GM23338 (cell line): ENCODE results near the gene LINC00305. TPM values are rescaled to one million over a fixed set of nuclear protein-coding genes. Genes with fewer than 3 reads are reported as not detected.

ENCODE experiments used
- ATAC-seq: fragments of 200-7000 bp; cut with Tn5 transposase; 3 replicates; pipeline ENCODE4 v1.9.1; 2020
- DNase-seq: peaks from one replicate; pipeline ENCODE4 v3.0.0-alpha.2; 2015; ENCODE audit warnings: low spot score
- H2AFZ ChIP-seq: fragments of 200-600 bp; sonication (generic); 2 replicates; pipeline ENCODE4 v1.8.0; 2016; ENCODE audit warnings: antibody characterized with exemption, mild to moderate bottlenecking, moderate library complexity
- H3F3A ChIP-seq: fragments of 200-600 bp; sonication (generic); replicated peaks from 2 replicates; pipeline ENCODE4 v1.8.0; 2017; ENCODE audit warnings: antibody characterized with exemption, mixed run types, low read depth
- H3K27ac ChIP-seq: fragments of 200-600 bp; sonication (generic); 2 replicates; pipeline ENCODE4 v1.6.1; 2016; ENCODE audit warnings: low read depth
- H3K27me3 ChIP-seq: fragments of 200-600 bp; sonication (generic); 2 replicates; pipeline ENCODE4 v1.8.0; 2016; ENCODE audit warnings: mild to moderate bottlenecking, mixed run types, moderate library complexity; ENCODE audit not compliant: insufficient read depth
- H3K36me3 ChIP-seq: fragments of 200-600 bp; sonication (generic); 2 replicates; pipeline ENCODE4 v1.8.0; 2016; ENCODE audit warnings: mild to moderate bottlenecking; ENCODE audit not compliant: insufficient read depth
- H3K4me1 ChIP-seq: fragments of 200-600 bp; sonication (generic); 2 replicates; pipeline ENCODE4 v1.8.0; 2016; ENCODE audit warnings: mild to moderate bottlenecking, moderate library complexity; ENCODE audit not compliant: insufficient read depth
- H3K4me2 ChIP-seq: fragments of 200-600 bp; sonication (generic); 2 replicates; pipeline ENCODE4 v1.7.1; 2017; ENCODE audit warnings: mixed run types
- H3K4me3 ChIP-seq: fragments of 200-600 bp; sonication (generic); 2 replicates; pipeline ENCODE4 v1.6.1; 2016; ENCODE audit warnings: mixed run types
- H3K79me2 ChIP-seq: fragments of 200-600 bp; sonication (generic); replicated peaks from 2 replicates; pipeline ENCODE4 v1.8.0; 2017; ENCODE audit warnings: mild to moderate bottlenecking; ENCODE audit not compliant: insufficient read depth
- H3K9me2 ChIP-seq: fragments of 200-600 bp; sonication (generic); 2 replicates; pipeline ENCODE4 v1.8.0; 2017; ENCODE audit not compliant: insufficient read depth
- H4K20me1 ChIP-seq: fragments of 200-600 bp; sonication (generic); replicated peaks from 2 replicates; pipeline ENCODE4 v1.8.0; 2017; ENCODE audit warnings: mild to moderate bottlenecking; ENCODE audit not compliant: insufficient read depth
- H3K27ac Mint-ChIP-seq: 2 replicates; pipeline ENCODE4 v1.8.0; 2020; ENCODE audit warnings: inconsistent platforms, mild to moderate bottlenecking, moderate library complexity, mixed read lengths
- H3K27me3 Mint-ChIP-seq: 3 replicates; pipeline ENCODE4 v1.8.0; 2022; ENCODE audit warnings: low read depth, mild to moderate bottlenecking, moderate library complexity, mixed read lengths, inconsistent platforms; ENCODE audit not compliant: insufficient read depth, poor library complexity
- H3K36me3 Mint-ChIP-seq: 3 replicates; pipeline ENCODE4 v1.8.0; 2021; ENCODE audit warnings: low read depth, mild to moderate bottlenecking, inconsistent platforms, moderate library complexity, mixed read lengths
- H3K4me1 Mint-ChIP-seq: 3 replicates; pipeline ENCODE4 v1.8.0; 2020; ENCODE audit warnings: mild to moderate bottlenecking, inconsistent platforms, mixed read lengths
- H3K4me3 Mint-ChIP-seq: 3 replicates; pipeline ENCODE4 v1.8.0; 2021; ENCODE audit warnings: moderate library complexity, mild to moderate bottlenecking, inconsistent platforms, mixed read lengths
- H3K9me3 Mint-ChIP-seq: 3 replicates; pipeline ENCODE4 v1.8.0; 2020; ENCODE audit warnings: moderate library complexity, mild to moderate bottlenecking, inconsistent platforms, mixed read lengths
- CTCF ChIP-seq, 2 experiments: fragments of 200-600 bp in 1 of 2; sonication (generic) in 1 of 2; conservative IDR thresholded peaks; 2 replicates each; pipeline versions ENCODE4 v1.5.1 to v1.6.1; 2016 to 2017; ENCODE audit warnings: antibody characterized with exemption in 2 of 2, low read depth in 2 of 2, mild to moderate bottlenecking in 2 of 2, moderate library complexity in 1 of 2
- ETS1 ChIP-seq: IDR thresholded peaks from 2 replicates; pipeline ENCODE4 v1.6.1; 2016; ENCODE audit warnings: antibody characterized with exemption
- EZH2 ChIP-seq: fragments of 200-600 bp; sonication (generic); IDR thresholded peaks from one replicate; pipeline ENCODE4 v1.8.0; 2017; ENCODE audit warnings: antibody characterized with exemption, mild to moderate bottlenecking, low read depth; ENCODE audit not compliant: unreplicated experiment
- JUNB ChIP-seq: IDR thresholded peaks from one replicate; pipeline ENCODE4 v1.6.1; 2016; ENCODE audit warnings: antibody characterized with exemption; ENCODE audit not compliant: unreplicated experiment
- ZNF331 ChIP-seq: fragments of 250-450 bp; sonication (Bioruptor Pico); IDR thresholded peaks from 2 replicates; pipeline ENCODE4 v1.5.0; 2020; ENCODE audit warnings: low read depth, mild to moderate bottlenecking, moderate library complexity
- ZNF462 ChIP-seq: fragments of 250-450 bp; sonication (Bioruptor Pico); IDR thresholded peaks from 2 replicates; pipeline ENCODE4 v1.5.0; 2020; ENCODE audit warnings: mild to moderate bottlenecking, moderate library complexity
- polyA plus RNA-seq: library from polyadenylated mRNA; unstranded; fragments of >200 nt; fragmentation: Nextera tagmentation; extraction: Ambion mirVana; gene quantifications from 2 replicates; pipeline ENCODE4 v1.2.1, GENCODE V29; 2016
- total RNA-seq: library from RNA; depleted of rRNA; stranded (reverse); fragments of >200 nt; shearing (Covaris generic); gene quantifications from 2 replicates; pipeline ENCODE4 v1.2.3, GENCODE V29; 2014
- TF ChIP-seq, protein P1 (sequence below): IDR thresholded peaks from one replicate; pipeline ENCODE4 v1.6.1; 2018; ENCODE audit warnings: antibody characterized with exemption; ENCODE audit not compliant: unreplicated experiment

LINC00305 gene
- total and polyA plus RNA-seq, 2 experiments from 2014 or later: not detected

- TF ChIP-seq CTCF (conservative IDR thresholded peaks at IDR 0.05; ENCODE audit: low read depth in 2 of 2) (peak; percentile 67 to 73), JUNB (no peak)
- Mint-ChIP-seq H3K4me1 (no peaks in the 10 kb centered on the region; the same call in 2 of the 3 replicates), H3K36me3 (no peaks in the 10 kb centered on the region)
Observed at GRCh38 chr18:64103986-64104385, 44.9 kb downstream of the LINC00305 start.

DNA sequence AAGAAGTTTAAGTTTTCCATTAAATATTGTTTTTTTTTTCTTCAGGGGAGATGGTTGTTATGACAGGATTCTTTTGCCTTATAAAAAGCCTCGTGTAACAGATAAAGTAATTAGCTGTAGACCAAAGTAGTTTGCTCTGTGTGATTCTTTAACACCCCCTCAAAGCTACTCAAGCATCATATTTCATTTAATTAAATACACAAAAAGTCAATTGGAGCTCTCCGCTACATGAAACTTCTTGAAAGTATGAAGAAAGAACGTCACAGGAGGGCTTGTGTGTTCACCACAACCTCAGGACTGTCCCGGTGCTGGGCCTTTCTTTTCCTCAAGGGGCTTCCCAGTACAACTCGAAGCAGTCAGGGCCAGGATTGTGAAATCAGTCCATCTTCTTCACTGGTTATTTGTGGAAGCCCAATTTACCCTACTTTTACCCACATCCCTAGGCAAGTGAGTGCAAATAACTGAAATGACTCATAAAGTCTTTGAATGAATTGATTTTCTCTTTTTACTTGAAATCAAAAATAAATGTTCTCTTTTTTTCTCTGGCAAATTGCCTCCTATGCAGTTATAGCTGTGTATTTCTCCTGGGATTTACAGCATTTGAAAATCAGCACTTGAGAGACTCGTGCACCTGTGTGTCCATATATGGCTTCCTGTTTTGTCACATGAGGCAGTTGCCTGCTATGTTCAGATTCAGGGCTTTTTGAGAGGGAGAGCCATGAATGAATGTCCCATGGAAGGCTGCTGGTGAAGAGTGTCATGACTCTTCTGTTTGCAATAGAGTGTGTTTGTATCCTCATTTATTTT is 48.6 kb downstream of the LINC00305 start:
- Mint-ChIP-seq H3K27me3 (peaks cover 3% of the 10 kb centered on the region), H3K4me1 (peaks cover 1% of the 10 kb centered on the region), H3K4me3 (no peak overlapping the region), H3K36me3 (no peaks in the 10 kb centered on the region), H3K27ac (no peak overlapping the region), H3K9me3 (no peaks in the 10 kb centered on the region)
- H3K27ac ChIP-seq: no peak overlapping the region
- no peaks in the 10 kb centered on the region for H3K36me3 ChIP-seq
- H3K9me2 ChIP-seq: no peaks in the 10 kb centered on the region
- no peaks in the 10 kb centered on the region for H3F3A ChIP-seq
- H3K4me1 ChIP-seq: no peaks in the 10 kb centered on the region
- no peak overlapping the region for H3K4me2 ChIP-seq
- no peak overlapping the region for H3K4me3 ChIP-seq
- no peak for ATAC-seq
- DNase-seq: no peak
- H3K27me3 ChIP-seq: no peaks in the 10 kb centered on the region
- H4K20me1 ChIP-seq: no peaks in the 10 kb centered on the region
- H2AFZ ChIP-seq: no peak overlapping the region
- no peaks in the 10 kb centered on the region for H3K79me2 ChIP-seq
- TF ChIP-seq, protein P1, sequence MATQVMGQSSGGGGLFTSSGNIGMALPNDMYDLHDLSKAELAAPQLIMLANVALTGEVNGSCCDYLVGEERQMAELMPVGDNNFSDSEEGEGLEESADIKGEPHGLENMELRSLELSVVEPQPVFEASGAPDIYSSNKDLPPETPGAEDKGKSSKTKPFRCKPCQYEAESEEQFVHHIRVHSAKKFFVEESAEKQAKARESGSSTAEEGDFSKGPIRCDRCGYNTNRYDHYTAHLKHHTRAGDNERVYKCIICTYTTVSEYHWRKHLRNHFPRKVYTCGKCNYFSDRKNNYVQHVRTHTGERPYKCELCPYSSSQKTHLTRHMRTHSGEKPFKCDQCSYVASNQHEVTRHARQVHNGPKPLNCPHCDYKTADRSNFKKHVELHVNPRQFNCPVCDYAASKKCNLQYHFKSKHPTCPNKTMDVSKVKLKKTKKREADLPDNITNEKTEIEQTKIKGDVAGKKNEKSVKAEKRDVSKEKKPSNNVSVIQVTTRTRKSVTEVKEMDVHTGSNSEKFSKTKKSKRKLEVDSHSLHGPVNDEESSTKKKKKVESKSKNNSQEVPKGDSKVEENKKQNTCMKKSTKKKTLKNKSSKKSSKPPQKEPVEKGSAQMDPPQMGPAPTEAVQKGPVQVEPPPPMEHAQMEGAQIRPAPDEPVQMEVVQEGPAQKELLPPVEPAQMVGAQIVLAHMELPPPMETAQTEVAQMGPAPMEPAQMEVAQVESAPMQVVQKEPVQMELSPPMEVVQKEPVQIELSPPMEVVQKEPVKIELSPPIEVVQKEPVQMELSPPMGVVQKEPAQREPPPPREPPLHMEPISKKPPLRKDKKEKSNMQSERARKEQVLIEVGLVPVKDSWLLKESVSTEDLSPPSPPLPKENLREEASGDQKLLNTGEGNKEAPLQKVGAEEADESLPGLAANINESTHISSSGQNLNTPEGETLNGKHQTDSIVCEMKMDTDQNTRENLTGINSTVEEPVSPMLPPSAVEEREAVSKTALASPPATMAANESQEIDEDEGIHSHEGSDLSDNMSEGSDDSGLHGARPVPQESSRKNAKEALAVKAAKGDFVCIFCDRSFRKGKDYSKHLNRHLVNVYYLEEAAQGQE: no peak
- TF ChIP-seq EZH2 (no peak), ZNF462 (CRISPR knock-in tag) (no peak), ETS1 (no peak), ZNF331 (CRISPR knock-in tag) (no peak)

More at GRCh38 chr18:64103986-64104385, 44.9 kb downstream of the LINC00305 start:
- H3K4me2 ChIP-seq: no peak overlapping the region
- H4K20me1 ChIP-seq: no peaks in the 10 kb centered on the region
- Mint-ChIP-seq H3K4me3 (no peak overlapping the region), H3K27ac (no peak overlapping the region), H3K9me3 (no peaks in the 10 kb centered on the region; the same call in 2 of the 3 replicates), H3K27me3 (peaks cover 3% of the 10 kb centered on the region)
- ATAC-seq: peak; percentile 40; the same call in 1 of the 3 replicates
- H3K36me3 ChIP-seq: no peaks in the 10 kb centered on the region
- H3K4me1 ChIP-seq: no peaks in the 10 kb centered on the region
- no peaks in the 10 kb centered on the region for H3K27me3 ChIP-seq
- H3K4me3 ChIP-seq: no peak overlapping the region
- peak; percentile 66 for DNase-seq
- H3F3A ChIP-seq: no peaks in the 10 kb centered on the region
- H3K79me2 ChIP-seq: no peaks in the 10 kb centered on the region
- no peak overlapping the region for H3K27ac ChIP-seq
- peaks cover 14% of the 10 kb centered on the region; the same call in 1 of the 2 replicates for H3K9me2 ChIP-seq
- H2AFZ ChIP-seq: no peak overlapping the region
